SU-DHL-6 (cell line): ENCODE measurements around the gene TSSC4.
"Not testable (repeated sequence)": the region's sequence is repeated elsewhere in the genome, so short reads cannot be mapped to it uniquely, and the experiment has no call there.

ENCODE experiments used
- CTCF ChIP-seq: fragments of 200-600 bp; sonication (generic); IDR thresholded peaks from one replicate; pipeline ENCODE4 v1.5.1; 2017; ENCODE audit warnings: antibody characterized with exemption, mild to moderate bottlenecking, low read length, moderate library complexity; ENCODE audit not compliant: insufficient read depth, poor library complexity, severe bottlenecking
- EZH2phosphoT487 ChIP-seq: fragments of 200-600 bp; sonication (generic), shearing (Covaris generic); conservative IDR thresholded peaks from 2 replicates; pipeline ENCODE4 v1.6.1; 2018; ENCODE audit warnings: mild to moderate bottlenecking, antibody characterized with exemption, low read length, moderate library complexity, mixed read lengths

GRCh38 chr11:2364386-2364785 is 36.2 kb upstream of the TSSC4 start:
- not testable (repeated sequence) for TF ChIP-seq CTCF, EZH2phosphoT487
